Activated naive CD4-positive, alpha-beta T cell treated with anti-CD3 and anti-CD28 coated beads, Interleukin-2, amount 50 U/mL, for 16 hours (primary cell): Measurements from ENCODE around the gene MOB2.

ENCODE experiments used
- DNase-seq: peaks from one replicate; pipeline ENCODE4 v3.0.0-alpha.2; 2020

MOB2 gene

GRCh38 chr11:1502954-1503707 is 16.6 kb upstream of the MOB2 start:
- DNase-seq = no peak

- no peak for DNase-seq
Observed at GRCh38 chr11:1502168-1502953, 15.8 kb upstream of the MOB2 start.

- DNase-seq = peak; percentile 5
Observed at GRCh38 chr11:1501421-1502167, 15.0 kb upstream of the MOB2 start.

- peak; percentile 4 for DNase-seq
Observed at GRCh38 chr11:1500466-1501420, 14.2 kb upstream of the MOB2 start.

GRCh38 chr11:1499899-1500298 is 13.3 kb upstream of the MOB2 start:
- peak; percentile 7 for DNase-seq

GRCh38 chr11:1499261-1499890 is 12.8 kb upstream of the MOB2 start:
- DNase-seq = peak; percentile 7

GRCh38 chr11:1498262-1498661 is 11.7 kb upstream of the MOB2 start:
- peak; percentile 8 for DNase-seq

GRCh38 chr11:1497600-1497999 is 11.0 kb upstream of the MOB2 start:
- peak; percentile 5 for DNase-seq

- peak; percentile 2 for DNase-seq
Observed at GRCh38 chr11:1496761-1497095, 10.1 kb upstream of the MOB2 start.

GRCh38 chr11:1496091-1496760 is 9.6 kb upstream of the MOB2 start:
- no peak for DNase-seq

- no peak for DNase-seq
Observed at GRCh38 chr11:1494650-1495049, 8.1 kb upstream of the MOB2 start.

- no peak for DNase-seq
Observed at GRCh38 chr11:1493650-1494244, 7.2 kb upstream of the MOB2 start.

GRCh38 chr11:1491379-1491778 is 4.8 kb upstream of the MOB2 start:
- no peak for DNase-seq

GRCh38 chr11:1490651-1491050 is 4.1 kb upstream of the MOB2 start:
- DNase-seq = no peak

GRCh38 chr11:1488575-1489180 is 2.1 kb upstream of the MOB2 start:
- DNase-seq = peak; percentile 6

- peak; percentile 5 for DNase-seq
Observed at GRCh38 chr11:1487851-1488574, 1.4 kb upstream of the MOB2 start.

- peak; percentile 7 for DNase-seq
Observed at GRCh38 chr11:1487091-1487850, 692 bp upstream of the MOB2 start.

- DNase-seq = no peak
Observed at GRCh38 chr11:1485504-1485885, 1.1 kb downstream of the MOB2 start.
